Right kidney (tissue), 1 donor: ENCODE measurements around the gene YWHAG.
"Not testable (repeated sequence)": the region's sequence is repeated elsewhere in the genome, so short reads cannot be mapped to it uniquely, and the experiment has no call there.

Source experiments
- DNase-seq: peaks from one replicate; pipeline ENCODE4 v3.0.0-alpha.2; 2016

The YWHAG gene

GRCh38 chr7:76296743-76297740, 61.7 kb downstream of the YWHAG start:
- no peak for DNase-seq

GRCh38 chr7:76294344-76295024, 64.3 kb downstream of the YWHAG start:
- DNase-seq: peak; percentile 73

- no peak for DNase-seq
Measured at GRCh38 chr7:76293407-76293901, 65.3 kb downstream of the YWHAG start.

GRCh38 chr7:76292911-76293310, 65.9 kb downstream of the YWHAG start:
- not testable (repeated sequence) for DNase-seq

- DNase-seq: no peak
Measured at GRCh38 chr7:76292213-76292573, 66.6 kb downstream of the YWHAG start.

- DNase-seq: peak; percentile 88
Measured at GRCh38 chr7:76291351-76292212, 67.2 kb downstream of the YWHAG start.

GRCh38 chr7:76290847-76291350, 67.9 kb downstream of the YWHAG start:
- DNase-seq: not testable (repeated sequence)

GRCh38 chr7:76286842-76287403, 71.9 kb downstream of the YWHAG start:
- no peak for DNase-seq

GRCh38 chr7:76285604-76286374, 73.0 kb downstream of the YWHAG start:
- DNase-seq: no peak

- no peak for DNase-seq
Measured at GRCh38 chr7:76283254-76284159, 75.3 kb downstream of the YWHAG start.

GRCh38 chr7:76282344-76283253, 76.2 kb downstream of the YWHAG start:
- peak; percentile 71 for DNase-seq

- no peak for DNase-seq
Measured at GRCh38 chr7:76281706-76282343, 77.0 kb downstream of the YWHAG start.

- peak; percentile 52 for DNase-seq
Measured at GRCh38 chr7:76281006-76281705, 77.6 kb downstream of the YWHAG start.

GRCh38 chr7:76280408-76280807, 78.4 kb downstream of the YWHAG start:
- no peak for DNase-seq

GRCh38 chr7:76278540-76278939, 80.3 kb downstream of the YWHAG start:
- DNase-seq: no peak
